Stimulated activated CD8-positive, alpha-beta memory T cell treated with anti-CD3 and anti-CD28 coated beads, Interleukin-12 subunit alpha, Interleukin-12 subunit beta, amount 100 ng/mL, for 24 hours (primary cell): ENCODE measurements around the gene REEP1.
"Not testable (repeated sequence)": the region's sequence is repeated elsewhere in the genome, so short reads cannot be mapped to it uniquely, and the experiment has no call there.

Experiments used
- DNase-seq: peaks from one replicate; pipeline ENCODE4 v3.0.0-alpha.2; 2020; ENCODE audit errors: extremely low read depth

Gene REEP1

GRCh38 chr2:86243950-86244733 is 93.3 kb downstream of the REEP1 start:
- no peak for DNase-seq

DNA sequence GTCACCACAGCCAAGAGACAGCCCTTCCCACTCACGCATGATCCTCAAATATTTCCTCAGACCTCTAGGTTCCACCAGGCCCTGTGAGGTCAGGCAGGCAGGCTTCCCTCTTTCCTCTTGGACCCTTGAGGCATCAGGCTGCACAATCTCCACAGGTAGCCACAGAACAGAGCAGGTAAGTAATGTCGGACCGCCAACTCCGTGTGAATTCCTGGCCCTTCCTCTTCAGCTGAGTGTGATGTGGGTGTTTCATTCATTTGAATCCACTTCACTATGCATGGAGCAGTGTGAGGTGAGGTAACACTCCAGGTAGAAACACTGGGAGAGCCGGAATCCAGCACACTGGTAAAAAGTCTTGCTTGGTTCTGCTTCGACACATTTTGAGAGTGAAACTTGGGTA is 94.2 kb downstream of the REEP1 start:
- no peak for DNase-seq

DNA sequence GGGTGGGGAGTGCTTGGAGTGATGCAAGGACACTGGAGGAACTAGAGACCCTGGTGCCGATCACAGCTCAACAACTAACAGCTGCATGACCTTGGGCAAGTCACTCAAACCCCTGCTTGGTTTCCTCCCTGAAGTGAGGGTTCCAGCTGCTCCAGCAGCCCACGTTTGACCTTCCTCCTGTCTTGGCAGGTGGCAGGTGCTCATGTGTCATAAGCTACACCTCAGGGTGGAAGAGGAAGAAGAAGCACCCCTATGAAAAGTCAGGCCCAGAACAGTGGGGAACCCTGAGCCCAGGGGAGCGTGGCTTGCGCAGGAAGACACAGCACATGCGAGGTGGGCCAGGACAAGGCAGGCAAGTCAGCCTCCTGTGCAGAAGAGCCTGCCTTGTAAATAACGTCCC is 95.8 kb downstream of the REEP1 start:
- DNase-seq: no peak

GRCh38 chr2:86240251-86240650 is 97.2 kb downstream of the REEP1 start:
- no peak for DNase-seq

DNA sequence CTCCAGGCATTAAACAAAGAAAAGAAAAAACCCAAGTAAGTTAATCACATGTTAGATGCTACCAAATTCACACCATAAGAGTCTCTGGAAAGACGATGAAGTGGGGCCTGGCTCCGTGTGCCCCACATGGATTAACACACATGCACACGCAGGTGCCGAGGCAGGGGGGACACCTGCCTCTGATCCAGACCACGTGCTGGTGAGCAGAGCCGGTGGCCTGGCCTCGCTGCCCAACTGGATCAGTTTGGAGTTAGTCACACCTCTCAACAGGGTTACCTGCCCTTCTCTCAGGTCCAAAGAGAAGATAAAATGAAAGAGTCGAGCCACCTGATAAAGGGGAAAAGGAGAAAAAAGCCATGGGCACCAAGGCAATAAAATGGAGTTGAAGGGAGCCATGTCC is 97.7 kb downstream of the REEP1 start:
- no peak for DNase-seq

DNA sequence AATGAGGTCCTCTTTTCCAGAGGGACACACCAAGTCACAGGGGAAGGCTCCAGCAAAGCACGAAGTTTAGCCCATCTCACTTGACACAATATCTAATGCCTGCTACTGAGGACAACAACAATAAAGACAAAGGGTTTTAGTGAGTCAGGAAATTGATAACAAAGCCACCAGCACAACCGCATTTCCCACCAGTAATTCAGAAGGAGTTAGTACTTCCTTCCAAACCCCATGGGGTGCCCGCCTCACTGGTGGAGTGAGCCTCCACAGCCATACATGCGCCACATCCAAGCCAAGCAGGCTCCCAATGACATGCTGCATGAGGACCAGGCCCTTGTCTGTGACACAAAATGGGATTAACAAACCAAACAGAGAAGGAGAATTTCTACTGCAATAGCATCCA is 98.1 kb downstream of the REEP1 start:
- DNase-seq: no peak

GRCh38 chr2:86238354-86238753 is 99.1 kb downstream of the REEP1 start:
- DNase-seq: no peak

DNA sequence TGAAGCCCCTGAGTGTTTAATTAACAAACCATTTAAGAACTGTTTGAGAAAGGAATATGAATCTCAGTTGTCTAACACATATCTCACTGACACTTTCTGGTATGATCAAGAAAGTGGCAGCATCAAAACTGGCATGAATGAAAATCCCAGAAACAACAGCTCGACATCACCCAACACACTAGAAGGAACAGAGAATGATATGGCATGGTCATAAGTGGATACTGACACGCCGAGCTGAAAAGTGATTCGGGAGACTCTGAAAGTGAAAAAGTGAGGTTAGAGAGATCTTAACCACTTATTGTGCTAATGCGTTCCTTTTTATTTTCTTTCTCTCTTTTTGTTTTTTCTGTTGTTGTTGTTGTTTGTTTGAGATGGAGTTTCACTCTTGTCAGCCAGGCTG is 100.3 kb downstream of the REEP1 start:
- no peak for DNase-seq

GRCh38 chr2:86235196-86235980 is 102.0 kb downstream of the REEP1 start:
- DNase-seq: no peak

GRCh38 chr2:86234563-86235131 is 102.8 kb downstream of the REEP1 start:
- DNase-seq: no peak

- DNase-seq: no peak
Observed at GRCh38 chr2:86233436-86233835, 104.0 kb downstream of the REEP1 start.

DNA sequence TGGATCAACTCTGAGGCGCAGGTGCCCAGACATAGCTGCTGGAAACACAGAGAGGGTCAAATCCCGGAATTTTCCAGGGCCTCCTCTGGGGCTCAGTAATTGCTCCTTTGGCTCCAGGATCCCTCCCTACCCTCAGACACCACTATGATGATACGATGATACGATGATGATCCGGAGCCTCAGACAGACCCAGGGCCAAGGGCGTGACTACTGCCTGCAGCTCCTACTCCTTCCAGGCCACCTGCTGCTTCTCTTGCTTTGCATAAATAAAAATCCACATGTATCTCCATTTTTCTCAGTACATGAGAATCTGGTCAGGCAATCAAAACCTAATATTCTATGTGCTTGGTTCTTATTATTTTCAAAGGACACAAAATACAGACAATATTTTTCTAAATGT is 104.5 kb downstream of the REEP1 start:
- DNase-seq: no peak

DNA sequence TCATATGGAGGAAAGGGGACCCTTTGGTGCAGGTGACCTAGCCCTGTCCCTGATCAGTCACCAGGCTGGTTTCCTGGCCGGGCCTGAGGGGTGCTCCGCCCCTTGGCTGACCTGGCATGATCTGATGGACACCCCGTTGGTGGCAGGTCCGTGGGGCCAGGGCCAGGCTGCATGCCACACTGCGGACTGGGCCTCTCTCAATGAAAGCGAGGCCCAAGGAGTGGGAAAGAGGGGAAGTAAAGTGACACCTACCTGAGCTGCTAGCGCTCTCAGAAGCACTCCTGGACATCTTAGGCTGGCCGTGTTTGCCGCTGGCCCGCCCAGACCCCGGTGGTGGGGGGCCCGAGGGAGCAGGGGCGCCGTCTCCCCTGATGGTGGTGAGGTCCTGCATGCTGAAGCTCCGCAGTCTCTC is 105.0 kb downstream of the REEP1 start:
- no peak for DNase-seq

DNA sequence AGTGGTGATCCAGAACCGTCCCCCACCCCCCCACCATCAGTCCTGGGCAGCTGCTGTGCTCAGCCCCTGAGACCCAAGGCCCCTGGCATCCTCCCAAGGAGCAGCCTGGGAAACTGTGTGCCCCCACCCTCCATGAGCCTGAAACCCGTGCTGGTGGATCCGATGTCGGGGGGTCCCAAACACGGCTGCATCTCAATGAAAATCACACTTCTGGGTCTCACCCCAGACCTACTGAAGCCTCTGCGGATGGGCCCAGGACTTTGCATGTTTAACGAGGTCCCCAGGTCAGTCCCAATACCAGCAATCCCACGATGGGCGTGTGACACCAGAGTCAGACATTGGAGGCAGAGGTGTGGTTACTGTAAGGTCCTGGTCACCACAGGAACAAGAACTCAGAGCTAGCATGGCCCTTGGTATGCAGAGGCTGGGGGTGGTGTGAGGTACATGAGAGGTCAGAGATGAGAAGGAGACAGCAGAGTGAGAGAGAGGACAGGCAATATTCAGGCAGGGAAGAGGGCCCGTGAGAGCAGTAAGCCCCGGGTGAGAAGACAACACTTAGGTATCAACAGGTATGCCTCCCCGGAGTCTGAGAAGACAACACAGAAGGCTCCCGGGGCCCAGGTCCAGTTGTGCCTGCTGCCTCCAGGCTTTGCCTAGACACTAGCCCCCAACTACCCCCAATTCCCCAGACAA is 105.6 kb downstream of the REEP1 start:
- DNase-seq: no peak

GRCh38 chr2:86230961-86231360 is 106.5 kb downstream of the REEP1 start:
- DNase-seq: no peak

- no peak for DNase-seq
Observed at GRCh38 chr2:86229221-86229620, 108.2 kb downstream of the REEP1 start.

DNA sequence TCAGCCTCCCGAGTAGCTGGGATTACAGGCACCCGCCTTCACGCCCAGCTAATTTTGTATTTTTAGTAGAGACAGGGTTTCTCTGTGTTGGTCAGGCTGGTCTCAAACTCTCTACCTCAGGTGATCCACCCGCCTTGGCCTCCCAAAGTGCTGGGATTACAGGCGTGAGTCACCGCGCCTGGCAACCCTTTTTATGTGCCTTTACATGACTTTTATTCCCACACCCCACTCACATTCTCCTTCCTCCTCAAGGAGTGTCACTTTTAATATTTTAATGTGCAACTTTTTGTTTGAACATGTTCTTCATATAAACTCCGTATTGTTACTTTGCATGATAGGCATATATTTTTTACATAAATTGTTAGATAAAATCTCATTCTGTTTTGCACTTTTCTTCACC is 108.9 kb downstream of the REEP1 start:
- not testable (repeated sequence) for DNase-seq

DNA sequence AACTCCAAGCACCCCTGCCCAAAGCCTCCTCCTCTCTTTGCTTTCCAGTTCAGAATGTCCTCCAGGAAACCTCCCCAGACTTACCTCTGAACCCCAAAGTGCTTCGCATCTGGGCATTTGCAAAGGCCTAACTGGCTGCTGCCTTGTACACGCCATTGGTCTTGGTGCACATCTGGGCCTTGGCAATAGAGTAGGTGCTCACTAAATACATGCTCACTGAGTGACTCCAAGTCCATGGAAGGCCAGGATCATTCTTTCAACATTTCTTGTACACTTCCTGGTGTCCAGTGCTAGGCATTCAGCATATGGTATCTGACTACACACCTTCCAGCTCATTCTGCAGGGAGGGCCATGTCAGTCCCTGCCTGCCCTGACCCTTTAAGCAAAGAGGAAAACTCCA is 109.7 kb downstream of the REEP1 start:
- no peak for DNase-seq

- no peak for DNase-seq
Observed at GRCh38 chr2:86226636-86227520, 110.5 kb downstream of the REEP1 start.

- DNase-seq: no peak
Observed at GRCh38 chr2:86226070-86226469, 111.4 kb downstream of the REEP1 start.

DNA sequence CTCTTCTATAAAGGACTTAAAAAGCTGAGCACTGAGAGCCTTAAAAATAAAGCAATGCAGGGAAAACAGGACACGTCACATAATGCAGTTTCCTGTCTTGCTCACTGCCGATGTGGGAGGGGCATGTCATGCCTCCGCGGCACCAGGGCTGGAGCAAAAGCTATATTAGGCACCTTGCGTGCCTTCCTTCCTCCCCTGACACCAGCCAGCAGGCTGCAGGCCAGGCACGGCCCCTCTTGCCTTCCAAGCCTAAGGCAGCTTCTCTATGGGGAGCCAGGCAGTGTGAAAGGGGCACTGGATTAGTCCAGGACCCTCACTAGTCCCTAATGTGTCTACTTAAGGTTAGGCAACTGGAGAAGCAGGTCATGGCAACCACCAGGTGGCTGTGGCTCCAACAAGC is 111.8 kb downstream of the REEP1 start:
- DNase-seq: no peak
